22Rv1 (cell line): ENCODE measurements around the gene RRM2.

ENCODE experiments used
- CTCF ChIP-seq: fragments of 450-650 bp; IDR thresholded peaks from 2 replicates; pipeline ENCODE4 v1.5.1; 2017; ENCODE audit warnings: mild to moderate bottlenecking
- ZFX ChIP-seq: fragments of 450-650 bp; IDR thresholded peaks from 2 replicates; pipeline ENCODE4 v1.6.1; 2017; ENCODE audit warnings: antibody characterized with exemption, borderline replicate concordance

- TF ChIP-seq CTCF (no peak), ZFX (no peak)
Measured at GRCh38 chr2:10149635-10150034, 27.1 kb downstream of the RRM2 start.
